ENCODE results near the gene TTC12.

TTC12 gene

GRCh38 chr11:113408887-113409286 lies 94.5 kb downstream of the TTC12 start:
- H3K9ac ChIP-seq (ENCODE audit: low read depth, low read length): no peak overlapping the region
- no peaks in the 10 kb centered on the region for H3K4me1 ChIP-seq (ENCODE audit: control insufficient read depth, insufficient read depth, low read length)
- no peak overlapping the region for H3K4me3 ChIP-seq (ENCODE audit: low read length)
- H3K27me3 ChIP-seq (ENCODE audit: control insufficient read depth, insufficient read depth, low read length): peaks cover 29% of the 10 kb centered on the region
- no peaks in the 10 kb centered on the region for H3K36me3 ChIP-seq (ENCODE audit: insufficient read depth, low read length)
- no peaks in the 10 kb centered on the region for H3K9me3 ChIP-seq (replicated peaks; ENCODE audit: low read length)
- no peak overlapping the region for H3K4me2 ChIP-seq (ENCODE audit: low read length)

- H3K9ac ChIP-seq (ENCODE audit: low read depth, low read length): no peak overlapping the region
- H3K4me2 ChIP-seq (ENCODE audit: low read length): no peak overlapping the region
- H3K36me3 ChIP-seq (ENCODE audit: insufficient read depth, low read length): no peaks in the 10 kb centered on the region
- H3K4me3 ChIP-seq (ENCODE audit: low read length): no peak overlapping the region
- peaks cover 22% of the 10 kb centered on the region for H3K27me3 ChIP-seq (ENCODE audit: control insufficient read depth, insufficient read depth, low read length)
- H3K9me3 ChIP-seq (replicated peaks; ENCODE audit: low read length): no peaks in the 10 kb centered on the region
- no peaks in the 10 kb centered on the region for H3K4me1 ChIP-seq (ENCODE audit: control insufficient read depth, insufficient read depth, low read length)
These were observed 95.1 kb downstream of the TTC12 start for GRCh38 chr11:113409526-113409925.

GRCh38 chr11:113410414-113411135 lies 96.2 kb downstream of the TTC12 start:
- no peaks in the 10 kb centered on the region for H3K4me1 ChIP-seq (ENCODE audit: control insufficient read depth, insufficient read depth, low read length)
- no peak overlapping the region for H3K4me3 ChIP-seq (ENCODE audit: low read length)
- no peak overlapping the region for H3K9ac ChIP-seq (ENCODE audit: low read depth, low read length)
- H3K36me3 ChIP-seq (ENCODE audit: insufficient read depth, low read length): no peaks in the 10 kb centered on the region
- H3K9me3 ChIP-seq (replicated peaks; ENCODE audit: low read length): no peaks in the 10 kb centered on the region
- H3K4me2 ChIP-seq (ENCODE audit: low read length): no peak overlapping the region
- peaks cover 13% of the 10 kb centered on the region for H3K27me3 ChIP-seq (ENCODE audit: control insufficient read depth, insufficient read depth, low read length)

- no peak overlapping the region for H3K4me2 ChIP-seq (ENCODE audit: low read length)
- no peaks in the 10 kb centered on the region for H3K4me1 ChIP-seq (ENCODE audit: control insufficient read depth, insufficient read depth, low read length)
- peaks cover 13% of the 10 kb centered on the region for H3K27me3 ChIP-seq (ENCODE audit: control insufficient read depth, insufficient read depth, low read length)
- H3K36me3 ChIP-seq (ENCODE audit: insufficient read depth, low read length): no peaks in the 10 kb centered on the region
- H3K4me3 ChIP-seq (ENCODE audit: low read length): no peak overlapping the region
- H3K9me3 ChIP-seq (replicated peaks; ENCODE audit: low read length): no peaks in the 10 kb centered on the region
- no peak overlapping the region for H3K9ac ChIP-seq (ENCODE audit: low read depth, low read length)
These were observed 97.2 kb downstream of the TTC12 start for GRCh38 chr11:113411536-113411935.

- H3K9me3 ChIP-seq (replicated peaks; ENCODE audit: low read length): no peaks in the 10 kb centered on the region
- peaks cover 9% of the 10 kb centered on the region for H3K27me3 ChIP-seq (ENCODE audit: control insufficient read depth, insufficient read depth, low read length)
- H3K36me3 ChIP-seq (ENCODE audit: insufficient read depth, low read length): no peaks in the 10 kb centered on the region
- no peak overlapping the region for H3K9ac ChIP-seq (ENCODE audit: low read depth, low read length)
- H3K4me2 ChIP-seq (ENCODE audit: low read length): no peak overlapping the region
- no peak overlapping the region for H3K4me3 ChIP-seq (ENCODE audit: low read length)
- H3K4me1 ChIP-seq (ENCODE audit: control insufficient read depth, insufficient read depth, low read length): no peaks in the 10 kb centered on the region
These were observed 98.3 kb downstream of the TTC12 start for GRCh38 chr11:113412675-113413074.

- Histone ChIP-seq H3K27me3 (ENCODE audit: control insufficient read depth, insufficient read depth, low read length) (peaks cover 23% of the 10 kb centered on the region), H3K4me1 (ENCODE audit: control insufficient read depth, insufficient read depth, low read length) (no peaks in the 10 kb centered on the region), H3K4me3 (ENCODE audit: low read length) (no peak overlapping the region), H3K9me3 (replicated peaks; ENCODE audit: low read length) (no peaks in the 10 kb centered on the region), H3K9ac (ENCODE audit: low read depth, low read length) (no peak overlapping the region), H3K4me2 (ENCODE audit: low read length) (no peak overlapping the region), H3K36me3 (ENCODE audit: insufficient read depth, low read length) (no peaks in the 10 kb centered on the region)
These were observed 101.0 kb downstream of the TTC12 start for GRCh38 chr11:113415343-113415742.
